Measurements from ENCODE around the gene ACOT7.

DNA sequence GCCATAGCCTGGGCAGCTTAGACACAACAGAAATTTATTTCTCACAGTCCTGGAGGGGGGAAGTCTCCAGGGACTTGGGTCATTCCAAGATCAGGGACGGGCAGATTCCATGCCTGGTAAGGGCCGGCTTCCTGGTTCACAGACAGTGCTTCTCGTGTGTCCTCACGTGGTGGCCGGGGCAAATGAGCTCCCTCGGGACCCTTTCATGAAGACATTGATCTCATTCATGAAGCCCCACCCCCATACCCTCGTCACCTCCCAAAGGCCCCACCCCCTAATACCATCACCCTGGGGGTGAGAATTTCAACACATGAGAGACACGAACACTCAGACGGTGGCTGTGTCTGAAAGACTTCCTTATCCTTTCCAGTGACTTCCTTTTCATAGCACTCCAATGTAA lies 51.5 kb downstream of the ACOT7 start:
- TF ChIP-seq EZH2 (IDR thresholded peaks at IDR 0.05) (no peak), POLR2AphosphoS5 (IDR thresholded peaks at IDR 0.05; ENCODE audit: borderline replicate concordance, low read depth, low read length) (no peak), FOXP2 (optimal IDR thresholded peaks at IDR 0.05; ENCODE audit: control extremely low read depth, extremely low read length, insufficient read depth) (no peak)
